Nephron progenitor cell (in vitro differentiated cells): ENCODE measurements around the gene TMEM176A.
"Not testable (repeated sequence)": the region's sequence is repeated elsewhere in the genome, so short reads cannot be mapped to it uniquely, and the experiment has no call there.

ENCODE experiments used
- DNase-seq: peaks from one replicate; pipeline ENCODE4 v3.0.0; 2021
- H3K27ac Mint-ChIP-seq: 2 replicates; pipeline ENCODE4 v1.8.0; 2021; ENCODE audit warnings: mild to moderate bottlenecking, moderate library complexity, mixed read lengths
- H3K27me3 Mint-ChIP-seq: 2 replicates; pipeline ENCODE4 v1.8.0; 2021; ENCODE audit warnings: mild to moderate bottlenecking, low read depth, mixed read lengths; ENCODE audit not compliant: poor library complexity
- H3K36me3 Mint-ChIP-seq: 2 replicates; pipeline ENCODE4 v1.8.0; 2021; ENCODE audit warnings: low read depth, mixed read lengths
- H3K4me1 Mint-ChIP-seq: 2 replicates; pipeline ENCODE4 v1.8.0; 2021; ENCODE audit warnings: mixed read lengths
- H3K4me3 Mint-ChIP-seq: 2 replicates; pipeline ENCODE4 v1.8.0; 2021; ENCODE audit warnings: mild to moderate bottlenecking, moderate library complexity, mixed read lengths
- H3K9me3 Mint-ChIP-seq: 2 replicates; pipeline ENCODE4 v1.8.0; 2021; ENCODE audit warnings: mild to moderate bottlenecking, moderate library complexity, mixed read lengths
- TF ChIP-seq, protein P1 (sequence below): fragments of 200-600 bp; sonication (generic); IDR thresholded peaks from 2 replicates; pipeline ENCODE4 v1.5.0; 2021; ENCODE audit warnings: antibody characterized with exemption

TMEM176A gene

DNA sequence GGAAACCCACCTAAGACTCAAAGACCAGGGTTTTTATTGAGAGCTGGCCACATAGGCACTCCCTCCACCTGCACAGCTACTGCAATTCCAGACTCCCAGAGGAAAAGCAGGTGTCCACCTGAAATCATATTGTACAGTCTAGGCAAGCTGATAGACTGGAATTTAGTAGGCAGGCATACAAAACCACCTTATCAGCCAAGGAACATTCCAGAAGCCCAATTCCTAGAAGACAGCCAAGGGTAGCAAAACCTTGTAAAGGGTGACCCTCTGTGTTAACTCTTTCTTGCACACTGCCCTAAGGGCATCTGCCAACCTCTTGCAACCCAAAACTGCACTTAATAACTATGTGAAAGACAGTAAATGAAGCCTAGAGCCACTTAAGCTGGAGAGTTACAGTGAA, 5.3 kb downstream of the TMEM176A start:
- Mint-ChIP-seq H3K36me3 (peaks cover 8% of the 10 kb centered on the region), H3K27ac (no peak overlapping the region), H3K9me3 (peaks cover 28% of the 10 kb centered on the region), H3K4me1 (peaks cover 12% of the 10 kb centered on the region), H3K27me3 (peaks cover 46% of the 10 kb centered on the region), H3K4me3 (no peak overlapping the region)
- TF ChIP-seq, protein P1, sequence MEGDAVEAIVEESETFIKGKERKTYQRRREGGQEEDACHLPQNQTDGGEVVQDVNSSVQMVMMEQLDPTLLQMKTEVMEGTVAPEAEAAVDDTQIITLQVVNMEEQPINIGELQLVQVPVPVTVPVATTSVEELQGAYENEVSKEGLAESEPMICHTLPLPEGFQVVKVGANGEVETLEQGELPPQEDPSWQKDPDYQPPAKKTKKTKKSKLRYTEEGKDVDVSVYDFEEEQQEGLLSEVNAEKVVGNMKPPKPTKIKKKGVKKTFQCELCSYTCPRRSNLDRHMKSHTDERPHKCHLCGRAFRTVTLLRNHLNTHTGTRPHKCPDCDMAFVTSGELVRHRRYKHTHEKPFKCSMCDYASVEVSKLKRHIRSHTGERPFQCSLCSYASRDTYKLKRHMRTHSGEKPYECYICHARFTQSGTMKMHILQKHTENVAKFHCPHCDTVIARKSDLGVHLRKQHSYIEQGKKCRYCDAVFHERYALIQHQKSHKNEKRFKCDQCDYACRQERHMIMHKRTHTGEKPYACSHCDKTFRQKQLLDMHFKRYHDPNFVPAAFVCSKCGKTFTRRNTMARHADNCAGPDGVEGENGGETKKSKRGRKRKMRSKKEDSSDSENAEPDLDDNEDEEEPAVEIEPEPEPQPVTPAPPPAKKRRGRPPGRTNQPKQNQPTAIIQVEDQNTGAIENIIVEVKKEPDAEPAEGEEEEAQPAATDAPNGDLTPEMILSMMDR: no peak
- no peak for DNase-seq

DNA sequence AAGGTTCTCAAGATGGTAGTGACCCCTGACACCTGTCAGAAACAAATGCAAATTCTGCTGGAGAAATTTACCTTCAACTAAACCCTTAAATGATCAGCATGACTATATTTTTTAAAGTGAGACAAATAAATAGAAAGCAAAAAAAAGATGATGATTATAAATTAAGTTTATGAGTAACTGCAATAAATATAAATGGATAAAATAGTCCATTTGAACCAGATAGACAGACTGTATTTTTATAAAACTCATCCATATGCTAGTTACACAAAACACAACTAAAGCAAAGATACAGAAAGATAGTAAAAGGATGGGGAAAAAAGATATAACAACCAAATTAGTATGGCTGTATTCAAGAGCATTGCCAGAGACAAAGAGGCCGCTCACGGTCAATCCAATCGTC, 5.9 kb downstream of the TMEM176A start:
- Mint-ChIP-seq H3K9me3 (peaks cover 29% of the 10 kb centered on the region), H3K27me3 (peaks cover 46% of the 10 kb centered on the region), H3K4me3 (no peak overlapping the region), H3K4me1 (peaks cover 9% of the 10 kb centered on the region), H3K36me3 (peaks cover 8% of the 10 kb centered on the region), H3K27ac (no peak overlapping the region)
- no peak for DNase-seq
- TF ChIP-seq, protein P1: no peak

DNA sequence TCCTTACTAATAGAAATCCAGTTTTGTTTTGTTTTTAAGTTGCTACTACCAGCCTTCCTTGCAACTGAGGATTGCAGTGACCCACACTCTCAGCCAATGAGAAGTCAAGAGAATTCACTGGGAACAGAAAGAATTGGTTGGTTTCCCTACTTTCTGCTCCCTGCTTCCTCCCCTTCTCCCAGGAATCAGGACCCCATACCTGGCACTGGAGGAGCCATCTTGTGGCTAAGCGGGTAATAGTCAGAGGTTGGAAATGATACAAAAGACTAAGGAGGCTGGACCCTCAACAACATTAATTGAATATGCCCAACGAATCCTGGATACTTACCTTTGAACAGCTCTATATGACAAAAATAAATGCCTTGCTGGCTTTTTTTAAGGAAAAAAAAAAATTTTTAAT, 6.3 kb downstream of the TMEM176A start:
- peaks cover 44% of the 10 kb centered on the region for H3K27me3 Mint-ChIP-seq
- no peak for DNase-seq

DNA sequence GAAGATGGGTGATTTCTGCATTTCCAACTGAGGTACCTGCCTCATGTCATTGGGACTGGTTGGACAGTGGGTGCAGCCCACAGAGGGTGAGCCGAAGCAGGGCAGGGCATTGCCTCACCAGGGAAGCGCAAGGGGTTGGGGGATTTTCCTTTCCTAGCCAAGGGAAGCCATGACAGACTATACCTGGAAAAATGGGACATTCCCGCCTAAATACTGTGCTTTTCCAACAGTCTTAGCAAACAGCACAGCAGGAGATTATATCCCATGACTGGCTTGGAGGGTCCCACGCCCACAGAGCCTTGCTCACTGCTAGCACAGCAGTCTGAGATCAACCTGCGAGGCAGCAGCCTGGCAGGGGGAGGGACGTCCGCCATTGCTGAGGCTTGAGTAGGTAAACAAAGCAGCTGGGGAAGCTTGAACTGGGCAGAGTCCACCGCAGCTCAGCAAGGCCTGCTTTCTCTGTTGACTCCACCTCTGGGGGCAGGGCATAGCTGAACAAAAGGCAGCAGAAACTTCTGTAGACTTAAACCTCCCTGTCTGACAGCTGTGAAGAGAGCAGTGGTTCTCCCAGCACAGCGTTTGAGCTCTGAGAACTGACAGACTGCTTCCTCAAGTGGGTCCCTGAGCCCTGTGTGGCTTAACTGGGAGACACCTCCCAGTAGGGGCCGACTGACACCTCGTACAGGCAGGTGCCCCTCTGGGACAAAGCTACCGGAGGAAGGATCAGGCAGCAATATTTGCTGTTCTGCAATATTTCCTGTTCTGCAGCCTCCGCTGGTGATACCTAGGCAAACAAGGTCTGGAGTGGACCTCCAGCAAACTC, 7.3 kb downstream of the TMEM176A start:
- H3K27ac Mint-ChIP-seq, H3K4me3 Mint-ChIP-seq, DNase-seq, H3K36me3 Mint-ChIP-seq, H3K4me1 Mint-ChIP-seq: not testable (repeated sequence)
- H3K27me3 Mint-ChIP-seq: peaks cover 38% of the 10 kb centered on the region
- H3K9me3 Mint-ChIP-seq: peaks cover 37% of the 10 kb centered on the region

More for the DNA sequence above, 6.3 kb downstream of the TMEM176A start:
- no peak overlapping the region for H3K4me3 Mint-ChIP-seq
- no peak overlapping the region for H3K27ac Mint-ChIP-seq
- peaks cover 8% of the 10 kb centered on the region for H3K36me3 Mint-ChIP-seq
- peaks cover 6% of the 10 kb centered on the region for H3K4me1 Mint-ChIP-seq
- TF ChIP-seq, protein P1: no peak
- H3K9me3 Mint-ChIP-seq: peaks cover 33% of the 10 kb centered on the region

DNA sequence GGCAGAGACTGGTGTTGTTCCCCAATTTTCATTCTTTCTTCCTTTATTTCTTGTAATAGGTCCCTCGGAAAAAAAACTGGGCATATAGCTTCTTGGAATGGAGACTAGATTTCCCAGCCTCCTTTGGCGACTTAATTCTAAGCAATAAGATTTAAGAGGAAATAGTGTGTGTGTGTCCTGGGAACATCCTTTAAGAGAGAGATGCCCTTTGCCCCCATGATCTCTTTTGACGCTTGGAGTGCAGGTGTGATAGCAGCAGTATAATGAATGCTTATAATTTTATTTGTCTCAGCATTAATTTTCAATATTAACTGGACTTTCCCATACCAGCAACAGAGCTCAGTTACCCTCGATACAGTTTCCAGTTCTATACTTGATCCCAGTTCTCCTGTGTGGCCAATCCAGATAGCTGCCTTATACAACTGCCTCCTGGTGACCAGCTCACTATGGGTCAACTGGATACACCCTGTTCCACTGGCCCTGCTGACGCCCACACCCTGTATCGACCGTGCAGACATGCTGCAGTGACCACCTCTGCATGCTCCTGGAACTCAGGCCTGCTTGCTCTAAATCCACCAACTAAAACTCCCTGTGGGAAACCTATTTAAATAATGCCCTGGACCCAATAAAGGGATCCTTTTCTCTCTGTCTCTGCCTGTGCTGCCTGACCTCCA, 13.9 kb downstream of the TMEM176A start:
- H3K27ac Mint-ChIP-seq: no peak overlapping the region
- no peak for DNase-seq
- peaks cover 38% of the 10 kb centered on the region for H3K9me3 Mint-ChIP-seq
- H3K4me3 Mint-ChIP-seq: no peak overlapping the region
- H3K27me3 Mint-ChIP-seq: peaks cover 27% of the 10 kb centered on the region
- TF ChIP-seq, protein P1: no peak
- peaks cover 5% of the 10 kb centered on the region for H3K4me1 Mint-ChIP-seq
- H3K36me3 Mint-ChIP-seq: peaks cover 8% of the 10 kb centered on the region

DNA sequence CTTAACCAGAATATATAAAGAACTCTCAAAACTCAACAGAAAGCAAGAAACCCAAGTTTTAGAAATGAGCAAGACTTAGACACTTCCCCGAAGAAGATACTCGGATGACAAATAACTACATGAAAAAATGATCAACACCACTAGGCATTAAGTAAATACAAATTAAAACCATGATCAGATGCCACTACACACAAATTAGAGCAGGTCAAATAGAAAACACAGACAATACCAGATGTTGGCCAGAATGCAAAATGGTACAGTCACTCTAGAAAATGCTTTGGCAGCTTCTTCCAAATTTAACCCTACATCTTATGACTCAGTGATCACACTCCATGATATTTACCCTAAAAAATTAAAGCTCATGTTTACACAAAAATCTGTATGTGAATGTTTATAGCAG, 18.4 kb downstream of the TMEM176A start:
- H3K4me3 Mint-ChIP-seq: no peak overlapping the region
- H3K36me3 Mint-ChIP-seq: peaks cover 14% of the 10 kb centered on the region
- H3K4me1 Mint-ChIP-seq: peaks cover 5% of the 10 kb centered on the region
- no peak for DNase-seq
- TF ChIP-seq, protein P1: no peak
- no peak overlapping the region for H3K27ac Mint-ChIP-seq
- peaks cover 42% of the 10 kb centered on the region for H3K9me3 Mint-ChIP-seq
- peaks cover 10% of the 10 kb centered on the region for H3K27me3 Mint-ChIP-seq
